ENCODE results near the gene PDS5B. TPM values are rescaled to one million over a fixed set of nuclear protein-coding genes. Genes with fewer than 3 reads are reported as not detected.

PDS5B gene
- total RNA-seq, 1 experiment from 2014 or later: 26.5 TPM

GRCh38 chr13:32735859-32736258, 149.6 kb downstream of the PDS5B start:
- CTCF ChIA-PET: no interaction called here
- Histone ChIP-seq H3K79me2 (ENCODE audit: insufficient read depth, low read length) (peaks cover 6% of the 10 kb centered on the region), H2AFZ (ENCODE audit: low read depth, low read length, poor library complexity, severe bottlenecking) (no peak overlapping the region), H3K4me2 (ENCODE audit: low read length) (no peak overlapping the region), H3K4me3 (replicated peaks in 1 of 2; ENCODE audit: low read depth in 1 of 2, low read length in 2 of 2) (no peak overlapping the region), H3K27ac (ENCODE audit: low read depth, low read length) (no peak overlapping the region), H3K27me3 (ENCODE audit: insufficient read depth, low read length) (no peaks in the 10 kb centered on the region), H4K20me1 (ENCODE audit: insufficient read depth) (no peaks in the 10 kb centered on the region), H3K9me3 (ENCODE audit: control insufficient read depth in 1 of 2, insufficient read depth in 1 of 2, low read depth in 1 of 2, low read length in 2 of 2) (no peaks in the 10 kb centered on the region), H3K9me2 (ENCODE audit: insufficient read depth) (no peaks in the 10 kb centered on the region), H3K36me3 (ENCODE audit: control insufficient read depth in 1 of 2, insufficient read depth in 2 of 2, low read length in 2 of 2) (no peaks in the 10 kb centered on the region), H3K4me1 (ENCODE audit: control insufficient read depth in 1 of 2, insufficient read depth in 2 of 2, low read length in 2 of 2) (peaks cover 0 to 7% of the 10 kb centered on the region in 2 experiments; a peak in 2 of 4 replicates), H3K9ac (ENCODE audit: low read length) (no peak overlapping the region)
- POLR2A ChIA-PET: no interaction called here
- no peak for ATAC-seq
- no TSS peak for BruUV-seq (replicated peaks)
- intact Hi-C loops (cut with micrococcal nuclease): no loop called here
- RAD21 ChIA-PET (ENCODE audit: low non-redundant PET in 1 of 2, low total read pairs in 2 of 2, uncharacterized antibody in 2 of 2, unreplicated experiment in 2 of 2): no interaction called here
- no peak for TF ChIP-seq POLR2AphosphoS5 (IDR thresholded peaks at IDR 0.05; ENCODE audit: low read depth, low read length)
- TF ChIP-seq EGR1 (IDR thresholded peaks at IDR 0.05; ENCODE audit: low read depth): no peak
- TF ChIP-seq CBX3 (IDR thresholded peaks at IDR 0.05; ENCODE audit: low read depth): no peak
- no peak for TF ChIP-seq JUND (IDR thresholded peaks at IDR 0.05)
- no peak for TF ChIP-seq EZH2 (IDR thresholded peaks at IDR 0.05)
- TF ChIP-seq EZH2phosphoT487 (IDR thresholded peaks at IDR 0.05; ENCODE audit: borderline replicate concordance): no peak
- TF ChIP-seq, protein P1, sequence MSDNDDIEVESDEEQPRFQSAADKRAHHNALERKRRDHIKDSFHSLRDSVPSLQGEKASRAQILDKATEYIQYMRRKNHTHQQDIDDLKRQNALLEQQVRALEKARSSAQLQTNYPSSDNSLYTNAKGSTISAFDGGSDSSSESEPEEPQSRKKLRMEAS (IDR thresholded peaks at IDR 0.05): no peak
- no peak for TF ChIP-seq SP1 (IDR thresholded peaks at IDR 0.05; ENCODE audit: low read depth)
- no peak for TF ChIP-seq SIN3A (IDR thresholded peaks at IDR 0.05; ENCODE audit: low read depth)
- TF ChIP-seq RAD21 (IDR thresholded peaks at IDR 0.05; ENCODE audit: low read depth): no peak
- no peak for TF ChIP-seq ZFX (IDR thresholded peaks at IDR 0.05)
- TF ChIP-seq SRF (IDR thresholded peaks at IDR 0.05; ENCODE audit: low read depth): no peak
- TF ChIP-seq, protein P2, sequence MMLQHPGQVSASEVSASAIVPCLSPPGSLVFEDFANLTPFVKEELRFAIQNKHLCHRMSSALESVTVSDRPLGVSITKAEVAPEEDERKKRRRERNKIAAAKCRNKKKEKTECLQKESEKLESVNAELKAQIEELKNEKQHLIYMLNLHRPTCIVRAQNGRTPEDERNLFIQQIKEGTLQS (IDR thresholded peaks at IDR 0.05): no peak
- TF ChIP-seq ZBTB33 (IDR thresholded peaks at IDR 0.05; ENCODE audit: extremely low read depth, insufficient replicate concordance, low read length): no peak
- no peak for DNase-seq (ENCODE audit: low read depth, low spot score)

Data from HCT116 (cell line).